ENCODE data around the gene TRPV5.

Gene TRPV5

DNA sequence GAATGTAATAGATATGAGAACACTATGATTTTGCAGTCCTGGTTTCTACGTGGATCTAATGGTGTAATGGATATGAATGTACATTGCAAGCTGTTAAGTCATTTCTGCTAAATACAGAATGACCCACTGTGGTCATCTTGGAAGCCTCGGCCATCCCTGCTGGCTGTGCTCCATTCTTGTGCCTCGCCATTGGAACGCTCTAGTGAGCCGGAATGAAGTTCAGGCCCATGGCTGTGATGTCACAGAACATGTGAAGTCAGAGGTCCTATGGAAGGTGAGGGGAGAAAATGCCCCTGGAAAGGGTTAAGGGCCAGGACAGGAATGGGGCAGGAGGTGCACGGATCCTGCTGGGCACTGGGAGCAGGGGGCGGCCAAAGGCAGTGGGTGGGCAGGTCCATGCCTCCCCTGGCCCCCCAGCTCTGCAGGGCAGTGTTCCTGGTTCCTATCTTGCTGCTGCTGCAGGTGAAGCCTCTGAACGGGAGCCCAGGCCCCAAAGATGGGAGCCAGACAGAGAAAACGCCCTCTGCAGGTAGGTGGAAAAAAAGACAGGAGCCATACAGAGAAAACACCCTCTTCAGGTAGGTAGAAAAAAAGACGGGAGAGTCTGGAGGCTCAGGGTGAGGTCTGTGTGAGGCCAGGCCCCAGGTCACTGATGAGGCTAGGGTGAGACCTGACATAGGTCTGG, 5.8 kb upstream of the TRPV5 start, which contains the start of gene LLCFC1:
Gene LLCFC1, plus strand, starts transcription at position 259 of the 685 bp plus-strand sequence. Its CDS starts 138 bp downstream, at position 397.
- no peak for DNase-seq

DNA sequence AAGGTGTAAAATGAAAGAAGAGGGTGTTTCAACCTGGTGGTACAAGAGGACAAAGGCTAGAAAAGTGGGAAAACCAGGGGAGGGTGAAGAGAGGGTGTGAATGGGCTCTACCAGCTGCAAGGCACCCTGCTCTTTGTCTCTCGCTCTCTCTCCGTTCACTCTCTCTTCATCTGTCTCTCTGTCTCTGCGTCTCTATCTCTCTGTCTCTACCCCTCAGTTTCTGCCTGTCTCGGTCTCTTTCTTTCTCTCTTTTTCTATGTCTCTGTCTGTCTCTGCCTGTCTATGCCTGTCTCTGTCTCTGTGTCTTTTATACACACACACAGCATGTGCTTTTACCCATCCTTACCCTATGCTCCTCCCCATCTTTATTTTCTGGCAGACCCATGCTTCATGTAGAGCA, 5.1 kb upstream of the TRPV5 start:
- no peak for DNase-seq

GRCh38 chr7:142935941-142936565, 2.5 kb upstream of the TRPV5 start:
- DNase-seq = no peak

DNA sequence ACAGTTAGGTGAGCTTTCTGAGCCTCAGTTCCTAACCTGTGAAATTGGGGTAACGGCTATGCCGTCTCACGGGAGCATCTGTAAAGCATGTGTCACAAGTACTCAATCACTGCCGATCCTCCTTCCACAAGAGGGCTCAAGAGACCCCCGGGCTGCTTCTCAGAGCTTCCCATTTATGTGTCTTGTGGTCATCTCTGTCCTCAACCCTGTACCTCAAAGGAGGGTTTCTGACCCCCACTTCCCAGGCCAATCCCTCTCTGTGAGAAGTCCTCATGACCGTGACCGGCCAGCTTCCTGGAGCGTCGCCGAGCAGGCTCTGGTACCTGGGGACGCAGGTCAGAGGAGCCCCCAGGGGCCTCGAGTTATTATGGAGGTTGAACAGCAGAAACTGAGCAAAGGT, 510 bp upstream of the TRPV5 start:
- no peak for DNase-seq

DNA sequence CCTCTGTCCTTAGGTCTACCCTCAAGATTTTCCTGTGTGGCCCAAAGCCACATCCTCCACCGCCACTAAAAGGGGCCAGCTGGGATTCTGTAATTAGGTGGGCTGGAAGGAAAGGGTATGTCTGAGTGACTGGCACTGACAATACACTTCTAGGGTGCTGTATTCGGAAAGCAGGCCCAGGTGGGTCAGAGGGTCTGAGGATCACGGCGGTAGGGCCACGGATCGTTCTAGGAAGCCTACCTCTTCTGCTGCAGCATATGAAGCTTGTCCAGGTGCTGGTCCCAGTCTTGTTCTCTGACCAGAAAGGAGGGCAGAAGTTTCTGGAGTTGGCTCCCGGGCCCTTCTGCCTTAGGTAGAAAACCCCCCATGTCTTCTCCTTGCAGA, 462 bp downstream of the TRPV5 start:
- no peak for DNase-seq

DNA sequence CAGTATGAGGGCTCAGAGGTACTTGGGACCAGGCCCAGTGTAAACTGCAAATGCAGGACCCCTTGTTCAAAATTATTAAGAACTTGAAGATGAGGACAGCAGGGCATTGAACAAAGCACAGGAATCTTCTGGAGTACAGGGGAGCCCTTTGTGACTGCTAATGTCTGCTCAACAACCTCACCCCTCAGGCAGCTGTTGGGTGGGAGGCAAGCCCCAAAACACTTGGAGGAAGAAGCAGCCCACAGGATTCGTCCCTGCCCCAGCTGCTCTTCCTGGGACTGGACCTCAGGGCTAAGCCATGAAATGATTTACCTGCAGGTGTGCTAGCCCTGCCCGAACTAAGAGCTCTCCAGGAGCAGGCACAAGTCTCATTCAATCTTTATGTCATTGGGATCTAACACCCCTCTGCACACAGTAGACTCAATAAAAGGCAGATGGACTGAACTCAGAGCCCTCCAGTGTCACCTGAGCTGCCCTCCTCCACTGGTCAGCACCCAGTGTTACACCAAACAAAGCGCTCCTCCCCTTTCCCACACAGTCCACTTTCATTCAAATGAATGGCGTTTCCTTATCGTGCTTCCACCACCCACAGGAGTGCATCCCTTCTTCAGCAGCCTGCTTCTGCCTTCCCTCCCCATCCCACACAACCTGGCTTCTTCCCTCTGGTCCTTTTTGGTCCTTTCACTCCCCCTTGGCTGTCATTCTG, 1.0 kb downstream of the TRPV5 start:
- no peak for DNase-seq

- no peak for DNase-seq
Observed at GRCh38 chr7:142930126-142930730, 3.3 kb downstream of the TRPV5 start.

DNA sequence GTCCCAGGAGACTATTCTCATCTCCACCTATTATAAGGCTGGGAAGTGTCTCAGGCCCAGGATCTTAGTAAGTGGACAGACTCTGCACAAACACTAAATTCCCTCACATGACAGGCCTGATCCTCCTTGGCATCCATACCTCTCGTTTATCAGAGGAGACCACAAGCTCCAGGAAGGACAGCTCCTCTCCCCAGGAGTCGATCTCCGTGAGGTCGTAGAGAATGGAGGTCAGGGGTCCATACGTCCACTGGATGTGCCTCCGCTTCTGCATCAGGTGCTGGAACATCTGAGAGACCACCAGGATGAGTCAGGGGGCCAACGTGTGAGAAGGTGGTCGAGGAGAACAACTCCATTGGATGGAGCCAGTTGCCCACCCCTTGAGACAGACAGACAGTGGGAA, 5.6 kb downstream of the TRPV5 start:
- no peak for DNase-seq

GRCh38 chr7:142927085-142927745, 6.3 kb downstream of the TRPV5 start:
- no peak for DNase-seq

GRCh38 chr7:142925413-142925812, 8.1 kb downstream of the TRPV5 start:
- DNase-seq = no peak

DNA sequence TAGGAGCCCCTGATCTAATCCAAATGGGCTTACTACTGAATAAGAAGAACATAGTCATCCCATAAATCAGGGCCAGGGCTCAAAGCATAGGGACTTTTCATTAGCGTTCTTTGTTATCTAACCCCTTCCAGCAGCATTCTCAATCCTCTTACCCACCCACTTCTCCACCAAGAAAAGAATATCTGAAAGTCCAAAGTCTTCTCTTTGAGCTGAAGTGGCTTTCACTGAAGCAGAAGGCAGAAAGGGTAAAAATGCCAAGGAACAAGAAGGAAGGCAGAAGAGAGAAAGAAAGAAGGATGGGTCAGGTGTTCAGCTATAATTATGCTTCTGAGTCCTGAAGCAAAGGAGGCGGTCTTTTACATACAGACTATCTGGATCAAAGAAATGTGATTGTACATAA, 10.2 kb downstream of the TRPV5 start:
- no peak for DNase-seq

GRCh38 chr7:142919656-142920055, 13.9 kb downstream of the TRPV5 start:
- DNase-seq = no peak

DNA sequence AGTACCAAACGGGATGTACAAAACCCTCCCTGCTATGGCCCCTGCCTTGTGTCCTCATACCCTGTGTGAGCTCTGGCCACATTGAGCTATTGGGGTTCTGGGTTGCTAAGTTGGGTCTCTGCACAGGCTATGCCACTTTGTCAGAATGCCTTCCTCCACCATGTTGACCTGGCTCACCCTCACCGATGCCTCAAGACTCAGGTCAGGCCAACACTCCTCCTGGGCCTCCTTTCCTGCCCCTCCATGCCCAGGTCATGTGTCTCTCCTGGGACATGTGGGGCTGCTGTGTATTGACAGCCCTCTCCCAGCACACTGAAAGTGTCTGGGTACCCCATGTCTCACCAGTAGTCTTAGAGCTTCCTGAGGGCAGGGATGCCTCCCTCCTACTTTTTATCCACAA, 14.6 kb downstream of the TRPV5 start:
- DNase-seq = no peak

- DNase-seq = no peak
Observed at GRCh38 chr7:142917447-142917846, 16.1 kb downstream of the TRPV5 start.

- no peak for DNase-seq
Observed at GRCh38 chr7:142916508-142916907, 17.0 kb downstream of the TRPV5 start.

GRCh38 chr7:142915315-142915714, 18.2 kb downstream of the TRPV5 start:
- DNase-seq = no peak

DNA sequence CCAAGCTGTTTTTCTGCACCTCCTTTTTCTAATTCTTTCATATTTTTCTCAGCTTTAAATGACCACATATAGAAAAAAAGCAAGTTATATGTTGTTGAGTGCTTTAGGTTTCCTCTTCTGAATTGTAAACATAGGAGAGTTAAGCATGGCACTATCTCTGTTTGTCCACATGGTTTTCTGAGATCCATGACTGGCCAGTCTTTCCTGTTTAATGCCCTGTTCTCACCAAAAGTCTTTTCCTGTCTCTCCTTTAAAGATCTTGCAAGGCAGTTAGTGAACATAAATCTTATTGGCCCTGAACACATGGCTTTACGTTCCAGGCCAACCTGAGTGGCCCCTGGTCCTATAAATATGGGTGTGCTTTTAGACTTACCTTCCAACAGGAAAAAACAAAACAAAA, 19.4 kb downstream of the TRPV5 start:
- DNase-seq = no peak

DNA sequence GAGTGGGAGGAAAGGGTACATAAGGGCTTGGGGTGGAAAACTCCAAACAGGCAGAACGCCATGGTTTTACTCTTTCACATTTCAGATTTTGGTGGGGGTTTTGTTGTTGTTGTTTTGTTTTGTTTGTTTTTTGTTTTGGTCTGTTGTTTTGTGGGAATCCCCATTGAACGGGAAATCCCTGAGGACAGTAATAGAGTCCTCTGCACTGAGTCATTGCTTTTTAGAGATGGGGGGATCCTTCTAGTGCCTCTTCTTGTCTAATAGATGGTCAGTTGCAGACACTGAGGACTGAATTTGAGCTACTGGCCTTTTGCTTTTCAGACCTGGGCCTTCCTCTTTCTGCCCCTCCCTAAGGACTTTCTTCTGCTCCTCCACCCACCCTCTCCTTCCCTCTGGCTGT, 20.0 kb downstream of the TRPV5 start:
- DNase-seq = no peak

DNA sequence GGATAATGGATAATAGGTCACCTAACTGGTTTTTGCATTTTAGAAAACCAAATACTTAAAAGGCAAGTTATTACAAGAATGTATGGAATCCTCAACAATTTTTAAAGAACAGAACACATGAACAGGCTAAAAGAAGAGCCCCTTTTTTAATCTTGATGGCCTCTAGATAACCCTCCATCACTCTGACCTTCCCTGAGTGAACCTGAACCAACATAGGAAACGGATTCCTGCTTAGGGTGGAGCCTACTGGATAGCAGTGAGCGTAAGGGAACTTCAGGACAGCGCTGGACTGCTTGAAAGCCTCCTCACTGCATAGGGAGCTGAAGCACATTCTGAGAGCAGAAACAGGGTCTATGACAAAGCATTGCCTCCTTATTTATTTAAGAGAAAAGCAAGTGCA, 20.5 kb downstream of the TRPV5 start:
- no peak for DNase-seq

- no peak for DNase-seq
Observed at GRCh38 chr7:142910481-142910880, 23.1 kb downstream of the TRPV5 start.

- no peak for DNase-seq
Observed at GRCh38 chr7:142910031-142910433, 23.5 kb downstream of the TRPV5 start.

DNA sequence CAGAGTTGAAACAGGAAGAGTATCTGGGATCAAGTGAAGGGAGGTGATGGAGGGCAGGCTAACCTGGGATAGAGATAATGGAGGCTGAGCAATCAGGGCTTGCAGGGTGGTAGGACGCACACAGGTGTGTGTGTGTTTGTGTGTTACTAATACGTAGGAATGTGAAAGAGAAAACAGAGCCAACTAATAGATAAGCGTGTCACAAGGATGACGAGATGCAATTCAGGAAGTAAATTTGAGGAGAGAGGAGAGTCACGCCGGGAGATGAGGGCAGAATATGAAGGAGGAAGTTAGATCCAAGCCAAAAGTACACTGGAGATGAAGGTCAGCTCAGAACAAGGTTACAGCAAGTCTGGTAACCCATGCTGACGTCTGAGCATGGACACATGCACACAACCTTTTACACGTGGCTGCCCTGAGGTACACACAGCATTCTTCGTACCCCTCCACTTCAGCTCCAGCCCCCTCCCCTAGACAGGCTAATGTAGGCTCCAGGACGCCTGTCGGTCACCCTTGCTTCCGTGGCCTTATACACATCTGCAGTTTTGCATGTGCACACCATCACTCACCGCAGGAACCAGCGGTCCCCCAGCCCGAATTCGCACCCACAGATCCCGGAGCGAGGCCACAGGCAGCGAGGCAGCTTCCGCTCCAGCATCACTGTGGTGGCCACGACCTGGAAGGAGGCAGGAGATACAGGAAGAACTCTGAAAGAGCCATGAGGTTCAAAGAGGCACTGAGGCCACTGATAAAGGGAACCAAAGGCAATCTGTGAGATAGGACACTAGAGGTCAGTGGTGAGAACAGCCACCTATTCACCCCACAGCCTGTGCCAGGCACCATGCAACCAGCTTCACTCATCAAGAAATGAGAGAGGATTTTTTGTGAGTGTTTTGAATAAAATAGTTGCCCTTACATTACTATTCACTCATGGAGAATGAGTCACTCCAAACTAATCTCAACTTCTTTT, 24.3 kb downstream of the TRPV5 start:
- DNase-seq = no peak

Measured in cerebellar nuclear complex (tissue), 1 donor.